ENCODE data around the gene INAFM2. TPM values are rescaled to one million over a fixed set of nuclear protein-coding genes. Genes with fewer than 3 reads are reported as not detected.

The INAFM2 gene
- total and polyA plus RNA-seq, 2 experiments from 2014 or later = 18.1 to 32.7 TPM

DNA sequence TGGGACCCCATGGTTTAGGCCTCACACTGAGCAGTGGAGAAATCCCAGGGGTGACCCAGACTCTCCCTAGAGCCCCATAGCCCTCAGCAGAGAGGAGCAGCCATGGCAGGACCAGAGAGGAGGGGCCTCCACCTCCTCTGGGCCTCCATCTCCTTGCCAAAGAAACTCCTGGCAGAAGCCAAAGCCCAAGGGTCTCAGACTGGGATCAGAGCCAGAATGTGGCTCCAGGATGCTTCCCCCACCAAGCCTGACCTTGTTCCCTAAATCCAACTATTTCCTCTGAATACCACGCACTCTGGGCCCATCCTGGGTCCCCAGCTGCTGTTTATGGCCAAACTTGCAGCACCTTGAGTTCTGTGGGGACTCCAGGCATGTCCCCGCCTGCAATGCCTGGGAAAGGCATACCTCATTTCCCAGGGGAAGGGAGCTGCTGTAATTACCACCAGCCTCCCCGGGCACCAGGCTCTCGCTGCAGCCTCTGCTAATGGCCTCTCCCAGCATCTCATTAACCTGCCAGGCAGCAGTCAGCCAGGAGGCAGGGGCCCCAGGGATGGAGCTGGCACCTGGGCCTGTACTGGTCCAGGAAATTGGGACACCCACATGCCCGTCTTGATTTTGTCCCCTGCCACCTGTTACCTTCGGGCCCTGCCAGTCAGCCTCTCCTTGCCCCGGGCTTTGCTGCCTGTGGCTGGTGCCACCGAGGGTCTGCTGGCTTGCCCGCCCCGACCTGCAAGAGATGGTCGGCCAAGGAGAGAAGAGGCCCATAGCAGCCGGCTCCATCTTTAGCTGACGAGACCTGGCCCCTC, 12.6 kb downstream of the INAFM2 start:
- Histone ChIP-seq H3K4me1 (ENCODE audit: insufficient read depth) (peaks cover 4% of the 10 kb centered on the region; the same call in 1 of the 2 replicates), H3K79me2 (replicated peaks; ENCODE audit: insufficient read depth) (no peaks in the 10 kb centered on the region), H3K27me3 (ENCODE audit: insufficient read depth) (no peaks in the 10 kb centered on the region), H3K4me3 (no peak overlapping the region), H3K36me3 (ENCODE audit: insufficient read depth) (no peaks in the 10 kb centered on the region), H3K9me2 (ENCODE audit: insufficient read depth) (0 out of 2 replicates have a peak, but pooled peaks cover 2% of the 10 kb centered on the region), H3F3A (replicated peaks; ENCODE audit: low read depth) (0 out of 2 replicates have a peak, but pooled peaks cover 4% of the 10 kb centered on the region), H2AFZ (no peak overlapping the region), H3K27ac (ENCODE audit: low read depth) (no peak overlapping the region), H3K4me2 (no peak overlapping the region), H4K20me1 (replicated peaks; ENCODE audit: insufficient read depth) (no peaks in the 10 kb centered on the region)
- no peaks in the 10 kb centered on the region for H3K9me3 Mint-ChIP-seq
- H3K27me3 Mint-ChIP-seq (ENCODE audit: insufficient read depth, low read depth, poor library complexity) = peaks cover 20% of the 10 kb centered on the region
- ATAC-seq (no peak), DNase-seq (ENCODE audit: low spot score) (no peak)
- TF ChIP-seq EZH2phosphoT487 (IDR thresholded peaks at IDR 0.05; ENCODE audit: unreplicated experiment) (no peak), CREB1 (CRISPR knock-in tag; IDR thresholded peaks at IDR 0.05; ENCODE audit: low read depth) (no peak), ZNF114 (CRISPR knock-in tag; IDR thresholded peaks at IDR 0.05) (no peak), NANOG (IDR thresholded peaks at IDR 0.05; ENCODE audit: borderline replicate concordance) (no peak), STAT1 (IDR thresholded peaks at IDR 0.05; ENCODE audit: unreplicated experiment) (no peak)
- TF ChIP-seq, protein P1, sequence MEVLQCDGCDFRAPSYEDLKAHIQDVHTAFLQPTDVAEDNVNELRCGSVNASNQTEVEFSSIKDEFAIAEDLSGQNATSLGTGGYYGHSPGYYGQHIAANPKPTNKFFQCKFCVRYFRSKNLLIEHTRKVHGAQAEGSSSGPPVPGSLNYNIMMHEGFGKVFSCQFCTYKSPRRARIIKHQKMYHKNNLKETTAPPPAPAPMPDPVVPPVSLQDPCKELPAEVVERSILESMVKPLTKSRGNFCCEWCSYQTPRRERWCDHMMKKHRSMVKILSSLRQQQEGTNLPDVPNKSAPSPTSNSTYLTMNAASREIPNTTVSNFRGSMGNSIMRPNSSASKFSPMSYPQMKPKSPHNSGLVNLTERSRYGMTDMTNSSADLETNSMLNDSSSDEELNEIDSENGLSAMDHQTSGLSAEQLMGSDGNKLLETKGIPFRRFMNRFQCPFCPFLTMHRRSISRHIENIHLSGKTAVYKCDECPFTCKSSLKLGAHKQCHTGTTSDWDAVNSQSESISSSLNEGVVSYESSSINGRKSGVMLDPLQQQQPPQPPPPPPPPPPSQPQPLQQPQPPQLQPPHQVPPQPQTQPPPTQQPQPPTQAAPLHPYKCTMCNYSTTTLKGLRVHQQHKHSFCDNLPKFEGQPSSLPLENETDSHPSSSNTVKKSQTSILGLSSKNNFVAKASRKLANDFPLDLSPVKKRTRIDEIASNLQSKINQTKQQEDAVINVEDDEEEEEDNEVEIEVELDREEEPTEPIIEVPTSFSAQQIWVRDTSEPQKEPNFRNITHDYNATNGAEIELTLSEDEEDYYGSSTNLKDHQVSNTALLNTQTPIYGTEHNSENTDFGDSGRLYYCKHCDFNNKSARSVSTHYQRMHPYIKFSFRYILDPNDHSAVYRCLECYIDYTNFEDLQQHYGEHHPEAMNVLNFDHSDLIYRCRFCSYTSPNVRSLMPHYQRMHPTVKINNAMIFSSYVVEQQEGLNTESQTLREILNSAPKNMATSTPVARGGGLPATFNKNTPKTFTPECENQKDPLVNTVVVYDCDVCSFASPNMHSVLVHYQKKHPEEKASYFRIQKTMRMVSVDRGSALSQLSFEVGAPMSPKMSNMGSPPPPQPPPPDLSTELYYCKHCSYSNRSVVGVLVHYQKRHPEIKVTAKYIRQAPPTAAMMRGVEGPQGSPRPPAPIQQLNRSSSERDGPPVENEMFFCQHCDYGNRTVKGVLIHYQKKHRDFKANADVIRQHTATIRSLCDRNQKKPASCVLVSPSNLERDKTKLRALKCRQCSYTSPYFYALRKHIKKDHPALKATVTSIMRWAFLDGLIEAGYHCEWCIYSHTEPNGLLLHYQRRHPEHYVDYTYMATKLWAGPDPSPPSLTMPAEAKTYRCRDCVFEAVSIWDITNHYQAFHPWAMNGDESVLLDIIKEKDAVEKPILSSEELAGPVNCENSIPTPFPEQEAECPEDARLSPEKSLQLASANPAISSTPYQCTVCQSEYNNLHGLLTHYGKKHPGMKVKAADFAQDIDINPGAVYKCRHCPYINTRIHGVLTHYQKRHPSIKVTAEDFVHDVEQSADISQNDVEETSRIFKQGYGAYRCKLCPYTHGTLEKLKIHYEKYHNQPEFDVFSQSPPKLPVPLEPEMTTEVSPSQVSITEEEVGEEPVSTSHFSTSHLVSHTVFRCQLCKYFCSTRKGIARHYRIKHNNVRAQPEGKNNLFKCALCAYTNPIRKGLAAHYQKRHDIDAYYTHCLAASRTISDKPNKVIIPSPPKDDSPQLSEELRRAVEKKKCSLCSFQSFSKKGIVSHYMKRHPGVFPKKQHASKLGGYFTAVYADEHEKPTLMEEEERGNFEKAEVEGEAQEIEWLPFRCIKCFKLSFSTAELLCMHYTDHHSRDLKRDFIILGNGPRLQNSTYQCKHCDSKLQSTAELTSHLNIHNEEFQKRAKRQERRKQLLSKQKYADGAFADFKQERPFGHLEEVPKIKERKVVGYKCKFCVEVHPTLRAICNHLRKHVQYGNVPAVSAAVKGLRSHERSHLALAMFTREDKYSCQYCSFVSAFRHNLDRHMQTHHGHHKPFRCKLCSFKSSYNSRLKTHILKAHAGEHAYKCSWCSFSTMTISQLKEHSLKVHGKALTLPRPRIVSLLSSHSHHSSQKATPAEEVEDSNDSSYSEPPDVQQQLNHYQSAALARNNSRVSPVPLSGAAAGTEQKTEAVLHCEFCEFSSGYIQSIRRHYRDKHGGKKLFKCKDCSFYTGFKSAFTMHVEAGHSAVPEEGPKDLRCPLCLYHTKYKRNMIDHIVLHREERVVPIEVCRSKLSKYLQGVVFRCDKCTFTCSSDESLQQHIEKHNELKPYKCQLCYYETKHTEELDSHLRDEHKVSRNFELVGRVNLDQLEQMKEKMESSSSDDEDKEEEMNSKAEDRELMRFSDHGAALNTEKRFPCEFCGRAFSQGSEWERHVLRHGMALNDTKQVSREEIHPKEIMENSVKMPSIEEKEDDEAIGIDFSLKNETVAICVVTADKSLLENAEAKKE (CRISPR knock-in tag; IDR thresholded peaks at IDR 0.05) = no peak
- TF ChIP-seq, protein P2, sequence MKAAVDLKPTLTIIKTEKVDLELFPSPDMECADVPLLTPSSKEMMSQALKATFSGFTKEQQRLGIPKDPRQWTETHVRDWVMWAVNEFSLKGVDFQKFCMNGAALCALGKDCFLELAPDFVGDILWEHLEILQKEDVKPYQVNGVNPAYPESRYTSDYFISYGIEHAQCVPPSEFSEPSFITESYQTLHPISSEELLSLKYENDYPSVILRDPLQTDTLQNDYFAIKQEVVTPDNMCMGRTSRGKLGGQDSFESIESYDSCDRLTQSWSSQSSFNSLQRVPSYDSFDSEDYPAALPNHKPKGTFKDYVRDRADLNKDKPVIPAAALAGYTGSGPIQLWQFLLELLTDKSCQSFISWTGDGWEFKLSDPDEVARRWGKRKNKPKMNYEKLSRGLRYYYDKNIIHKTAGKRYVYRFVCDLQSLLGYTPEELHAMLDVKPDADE (IDR thresholded peaks at IDR 0.05) = no peak
- TF ChIP-seq, protein P3, sequence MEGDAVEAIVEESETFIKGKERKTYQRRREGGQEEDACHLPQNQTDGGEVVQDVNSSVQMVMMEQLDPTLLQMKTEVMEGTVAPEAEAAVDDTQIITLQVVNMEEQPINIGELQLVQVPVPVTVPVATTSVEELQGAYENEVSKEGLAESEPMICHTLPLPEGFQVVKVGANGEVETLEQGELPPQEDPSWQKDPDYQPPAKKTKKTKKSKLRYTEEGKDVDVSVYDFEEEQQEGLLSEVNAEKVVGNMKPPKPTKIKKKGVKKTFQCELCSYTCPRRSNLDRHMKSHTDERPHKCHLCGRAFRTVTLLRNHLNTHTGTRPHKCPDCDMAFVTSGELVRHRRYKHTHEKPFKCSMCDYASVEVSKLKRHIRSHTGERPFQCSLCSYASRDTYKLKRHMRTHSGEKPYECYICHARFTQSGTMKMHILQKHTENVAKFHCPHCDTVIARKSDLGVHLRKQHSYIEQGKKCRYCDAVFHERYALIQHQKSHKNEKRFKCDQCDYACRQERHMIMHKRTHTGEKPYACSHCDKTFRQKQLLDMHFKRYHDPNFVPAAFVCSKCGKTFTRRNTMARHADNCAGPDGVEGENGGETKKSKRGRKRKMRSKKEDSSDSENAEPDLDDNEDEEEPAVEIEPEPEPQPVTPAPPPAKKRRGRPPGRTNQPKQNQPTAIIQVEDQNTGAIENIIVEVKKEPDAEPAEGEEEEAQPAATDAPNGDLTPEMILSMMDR (conservative IDR thresholded peaks at IDR 0.05; ENCODE audit: low read depth in 2 of 2) = no peak
- H3K36me3 Mint-ChIP-seq (ENCODE audit: low read depth) = peaks cover 4% of the 10 kb centered on the region; the same call in 1 of the 3 replicates
- H3K27ac Mint-ChIP-seq = no peak overlapping the region
- peaks cover 42% of the 10 kb centered on the region for H3K4me1 Mint-ChIP-seq
- no peak overlapping the region for H3K4me3 Mint-ChIP-seq

All from GM23338 (cell line).